A549 (cell line): ENCODE results near the gene TMPRSS5. TPM values are rescaled to one million over a fixed set of nuclear protein-coding genes. Genes with fewer than 3 reads are reported as not detected.

ENCODE experiments used
- ATAC-seq, 2 experiments: fragments of 200-7000 bp in 1 of 2; fragments of >200 bp in 1 of 2; cut with Nextera tagmentation in 1 of 2; cut with Tn5 transposase in 1 of 2; 3 replicates each; pipeline versions ENCODE4 v1.8.0 to v1.9.1; 2018 to 2020; ENCODE audit warnings: mild to moderate bottlenecking in 1 of 2, moderate library complexity in 1 of 2
- CTCF ChIA-PET: fragments of 300-600 bp; sonication (Branson Sonifier 250); formaldehyde crosslinking; extraction: SDS; loops from one replicate; lab custom pipeline; 2021; ENCODE audit warnings: antibody characterized with exemption, inconsistent platforms; lab: Yijun Ruan, JAX
- POLR2A ChIA-PET: fragments of 350-600 bp; formaldehyde crosslinking; extraction: SDS; loops from one replicate; lab custom pipeline; 2021; ENCODE audit warnings: antibody characterized with exemption, inconsistent platforms; lab: Yijun Ruan, JAX
- DNase-seq, 2 experiments: peaks; one replicate each; pipeline versions ENCODE4 v3.0.0 to v3.0.0-alpha.2; 2011 to 2016; ENCODE audit warnings: low read depth in 1 of 2, low spot score in 1 of 2
- FAIRE-seq: peaks from 2 replicates; lab custom pipeline; 2011; peaks lifted over from hg19 to GRCh38; lab: Jason Lieb, UNC
- H3K27ac ChIP-seq, 2 experiments: fragments of >200 bp; sonication (Bioruptor Twin); formaldehyde crosslinking; 3 replicates each; pipeline ENCODE4 v1.5.1; 2016 to 2017
- H3K4me1 ChIP-seq: fragments of >200 bp; sonication (Bioruptor Twin); formaldehyde crosslinking; 3 replicates; pipeline ENCODE4 v1.6.1; 2016
- H3K4me2 ChIP-seq: fragments of >200 bp; sonication (Bioruptor Twin); formaldehyde crosslinking; 3 replicates; pipeline ENCODE4 v1.6.1; 2016
- H3K4me3 ChIP-seq: fragments of >200 bp; sonication (Bioruptor Twin); formaldehyde crosslinking; 3 replicates; pipeline ENCODE4 v1.5.1; 2016
- H3K9me3 ChIP-seq: fragments of >200 bp; sonication (Bioruptor Twin); formaldehyde crosslinking; 3 replicates; pipeline ENCODE4 v1.6.1; 2016
- BCL3 ChIP-seq: fragments of >200 bp; sonication (Bioruptor Twin); formaldehyde crosslinking; IDR thresholded peaks from 3 replicates; pipeline ENCODE4 v1.6.1; 2016
- CBX2 ChIP-seq: fragments of 200-600 bp; sonication (generic); IDR thresholded peaks from 2 replicates; pipeline ENCODE4 v1.6.1; 2016; ENCODE audit warnings: low read depth, mild to moderate bottlenecking, borderline replicate concordance
- CEBPB ChIP-seq, 2 experiments: fragments of >200 bp in 1 of 2; sonication (Bioruptor Twin) in 1 of 2; formaldehyde crosslinking in 1 of 2; IDR thresholded peaks; 2 replicates each; pipeline ENCODE4 v1.6.1; 2012 to 2016
- CHD2 ChIP-seq: fragments of 150-350 bp; IDR thresholded peaks from 2 replicates; pipeline ENCODE4 v1.6.1; 2014; ENCODE audit warnings: low read length; ENCODE audit not compliant: partially characterized antibody
- EHMT2 ChIP-seq: fragments of 200-600 bp; sonication (generic); IDR thresholded peaks from 2 replicates; pipeline ENCODE4 v1.6.1; 2016; ENCODE audit warnings: antibody characterized with exemption, low read depth, mild to moderate bottlenecking, moderate library complexity
- EP300 ChIP-seq, 2 experiments: fragments of >200 bp; sonication (Bioruptor Twin); formaldehyde crosslinking; IDR thresholded peaks; 2 replicates in 1 of 2; 3 replicates in 1 of 2; pipeline ENCODE4 v1.6.1; 2016 to 2017
- ESRRA ChIP-seq: fragments of 150-350 bp; IDR thresholded peaks from 2 replicates; pipeline ENCODE4 v1.6.1; 2014; ENCODE audit warnings: mild to moderate bottlenecking, low read length, borderline replicate concordance
- FOSB ChIP-seq: fragments of 250-450 bp; sonication (Bioruptor Pico); IDR thresholded peaks from 2 replicates; pipeline ENCODE4 v1.5.0; 2020; ENCODE audit warnings: mild to moderate bottlenecking, moderate library complexity
- FOXS1 ChIP-seq: fragments of 250-450 bp; sonication (Bioruptor Pico); IDR thresholded peaks from 2 replicates; pipeline ENCODE4 v1.5.0; 2020; ENCODE audit warnings: mild to moderate bottlenecking, moderate library complexity
- GATA3 ChIP-seq: IDR thresholded peaks from 2 replicates; pipeline ENCODE4 v1.6.1; 2012; ENCODE audit warnings: borderline replicate concordance
- HES2 ChIP-seq: fragments of >200 bp; sonication (Bioruptor Twin); formaldehyde crosslinking; IDR thresholded peaks from 2 replicates; pipeline ENCODE4 v1.6.1; 2016
- HMGXB4 ChIP-seq: fragments of 250-450 bp; sonication (Bioruptor Pico); IDR thresholded peaks from 2 replicates; pipeline ENCODE4 v1.5.0; 2021; ENCODE audit warnings: mild to moderate bottlenecking, moderate library complexity, borderline replicate concordance
- HOXB5 ChIP-seq: fragments of 250-450 bp; sonication (Bioruptor Pico); IDR thresholded peaks from 2 replicates; pipeline ENCODE4 v1.5.0; 2020; ENCODE audit warnings: mild to moderate bottlenecking, moderate library complexity
- JUNB ChIP-seq: fragments of >200 bp; sonication (Bioruptor Twin); formaldehyde crosslinking; IDR thresholded peaks from 2 replicates; pipeline ENCODE4 v1.6.1; 2016
- KDM1A ChIP-seq: fragments of 200-600 bp; sonication (generic); IDR thresholded peaks from 2 replicates; pipeline ENCODE4 v1.6.1; 2016; ENCODE audit warnings: low read depth, mild to moderate bottlenecking
- MAFK ChIP-seq: fragments of 450-650 bp; IDR thresholded peaks from 2 replicates; pipeline ENCODE4 v1.6.1; 2014; ENCODE audit not compliant: partially characterized antibody
- MAX ChIP-seq: IDR thresholded peaks from 2 replicates; pipeline ENCODE4 v1.6.1; 2012
- MAZ ChIP-seq: fragments of 150-350 bp; IDR thresholded peaks from 2 replicates; pipeline ENCODE4 v1.6.1; 2014; ENCODE audit warnings: antibody characterized with exemption, low read depth, low read length, borderline replicate concordance
- MYC ChIP-seq: IDR thresholded peaks from 2 replicates; pipeline ENCODE4 v1.6.1; 2012; ENCODE audit warnings: mild to moderate bottlenecking, inconsistent platforms, low read length, improper control_type of control experiment, borderline replicate concordance
- NFE2L2 ChIP-seq: fragments of 150-350 bp; conservative IDR thresholded peaks from 2 replicates; pipeline ENCODE4 v1.6.1; 2014; ENCODE audit warnings: low read length
- NR3C1 ChIP-seq: fragments of >200 bp; sonication (Bioruptor Twin); formaldehyde crosslinking; IDR thresholded peaks from 3 replicates; pipeline ENCODE4 v1.6.1; 2017
- PHF8 ChIP-seq: fragments of 200-600 bp; sonication (generic); IDR thresholded peaks from 2 replicates; pipeline ENCODE4 v1.6.1; 2016; ENCODE audit warnings: low read depth, mild to moderate bottlenecking, antibody characterized with exemption, moderate library complexity, borderline replicate concordance
- POLR2A ChIP-seq: IDR thresholded peaks from 2 replicates; pipeline ENCODE4 v1.6.1; 2012; ENCODE audit warnings: mild to moderate bottlenecking, low read length
- POLR2AphosphoS2 ChIP-seq: conservative IDR thresholded peaks from 2 replicates; pipeline ENCODE4 v1.6.1; 2012; ENCODE audit warnings: low read length, improper control_type of control experiment, inconsistent platforms
- RCOR1 ChIP-seq: fragments of 150-350 bp; IDR thresholded peaks from 2 replicates; pipeline ENCODE4 v1.6.1; 2014; ENCODE audit warnings: antibody characterized with exemption, low read length, low read depth
- REST ChIP-seq: fragments of 200-600 bp; sonication (generic); IDR thresholded peaks from 2 replicates; pipeline ENCODE4 v1.6.1; 2016; ENCODE audit warnings: antibody characterized with exemption, mild to moderate bottlenecking, moderate library complexity
- RNF2 ChIP-seq: fragments of 200-600 bp; sonication (generic); IDR thresholded peaks from 2 replicates; pipeline ENCODE4 v1.6.1; 2016; ENCODE audit warnings: low read depth, mild to moderate bottlenecking, antibody characterized with exemption, moderate library complexity, borderline replicate concordance
- SMC3 ChIP-seq: fragments of >200 bp; sonication (Bioruptor Twin); formaldehyde crosslinking; IDR thresholded peaks from 3 replicates; pipeline ENCODE4 v1.6.1; 2018; ENCODE audit warnings: inconsistent platforms
- SREBF2 ChIP-seq: fragments of 450-650 bp; IDR thresholded peaks from 2 replicates; pipeline ENCODE4 v1.6.1; 2014; ENCODE audit warnings: mild to moderate bottlenecking, moderate library complexity
- TFCP2L1 ChIP-seq: fragments of 250-450 bp; sonication (Bioruptor Pico); IDR thresholded peaks from 2 replicates; pipeline ENCODE4 v1.5.0; 2021; ENCODE audit warnings: mild to moderate bottlenecking
- USF2 ChIP-seq: fragments of 450-650 bp; IDR thresholded peaks from 2 replicates; pipeline ENCODE4 v1.6.1; 2014; ENCODE audit warnings: antibody characterized with exemption
- ZC3H11A ChIP-seq: fragments of 450-650 bp; IDR thresholded peaks from 2 replicates; pipeline ENCODE4 v1.6.1; 2014; ENCODE audit warnings: antibody characterized with exemption, mild to moderate bottlenecking
- ZFP36 ChIP-seq: fragments of 450-650 bp; IDR thresholded peaks from 2 replicates; pipeline ENCODE4 v1.6.1; 2014; ENCODE audit warnings: borderline replicate concordance; ENCODE audit not compliant: partially characterized antibody
- ZSCAN20 ChIP-seq: fragments of 250-450 bp; sonication (Bioruptor Pico); IDR thresholded peaks from 2 replicates; pipeline ENCODE4 v1.8.0; 2022; ENCODE audit warnings: mild to moderate bottlenecking, moderate library complexity
- WGBS: methylation state at CpG from one replicate; pipeline ENCODE4 v1.1.6; 2017; ENCODE audit errors: missing lambda C conversion rate; 5-methylcytosine and 5-hydroxymethylcytosine counted together
- polyA plus RNA-seq, 4 experiments: library from polyadenylated mRNA; depleted of rRNA in 3 of 4; stranded (reverse); fragments of >200 nt; fragmentation: RNase III in 1 of 4; extraction: RNeasy Plus Mini Kit Qiagen cat#74134 plus additional on column Dnase treatment in 1 of 4; gene quantifications; 2 replicates in 3 of 4; 3 replicates in 1 of 4; pipeline ENCODE4 v1.2.3, GENCODE V29; 2011 to 2017

Gene TMPRSS5
- polyA plus RNA-seq, 2 of the 4 experiments (the other 2 are of a cell fraction) = 0.12 TPM

GRCh38 chr11:113643701-113644100 lies 62.4 kb downstream of the TMPRSS5 start:
- no peak for ATAC-seq
- POLR2A ChIA-PET = no interaction called here
- no peak for FAIRE-seq
- no peak overlapping the region for H3K27ac ChIP-seq
- CTCF ChIA-PET = no interaction called here
- no peak overlapping the region for H3K4me2 ChIP-seq
- TF ChIP-seq HOXB5 (CRISPR knock-in tag) (no peak), MAX (no peak), RNF2 (no peak), NR3C1 (no peak), HMGXB4 (CRISPR knock-in tag) (no peak), EHMT2 (no peak), TFCP2L1 (CRISPR knock-in tag) (no peak), NFE2L2 (no peak), BCL3 (no peak), JUNB (no peak), GATA3 (no peak), POLR2A (no peak), CHD2 (no peak), MAFK (no peak), MYC (no peak), FOXS1 (no peak)
- no peak overlapping the region for H3K4me3 ChIP-seq
- H3K4me1 ChIP-seq = no peaks in the 10 kb centered on the region
- DNase-seq = no peak
- WGBS = 24% methylated on average over 4 of the region's 5 CpGs
- H3K9me3 ChIP-seq = no peaks in the 10 kb centered on the region

GRCh38 chr11:113643006-113643585 lies 63.0 kb downstream of the TMPRSS5 start:
- ATAC-seq (no peak), DNase-seq (no peak), FAIRE-seq (no peak)
- H3K4me1 ChIP-seq = no peaks in the 10 kb centered on the region
- 38% methylated on average over 5 of the region's 7 CpGs for WGBS
- H3K4me3 ChIP-seq = no peak overlapping the region
- H3K9me3 ChIP-seq = no peaks in the 10 kb centered on the region
- H3K27ac ChIP-seq = no peak overlapping the region
- ChIA-PET CTCF (no interaction called here), POLR2A (no interaction called here)
- no peak overlapping the region for H3K4me2 ChIP-seq
- TF ChIP-seq ESRRA (no peak), KDM1A (no peak), HES2 (no peak), ZC3H11A (no peak), ZSCAN20 (CRISPR knock-in tag) (no peak), REST (no peak), USF2 (no peak), SMC3 (no peak), FOSB (CRISPR knock-in tag) (no peak), SREBF2 (no peak), RCOR1 (no peak), EP300 (IDR thresholded peaks at IDR 0.05) (no peak), CEBPB (IDR thresholded peaks at IDR 0.05) (no peak), MAX (no peak), MAZ (no peak), ZFP36 (no peak), CBX2 (no peak), PHF8 (no peak), POLR2AphosphoS2 (no peak)
- TF ChIP-seq, all 56 proteins: peak for 0
